HCT116 (cell line): Measurements from ENCODE around the gene APOD. TPM values are rescaled to one million over a fixed set of nuclear protein-coding genes. Genes with fewer than 3 reads are reported as not detected.
"Not testable (repeated sequence)": the region's sequence is repeated elsewhere in the genome, so short reads cannot be mapped to it uniquely, and the experiment has no call there.

ENCODE experiments used
- ATAC-seq: fragments of 200-7000 bp; cut with Tn5 transposase; 2 replicates; pipeline ENCODE4 v1.9.1; 2020; ENCODE audit warnings: mild to moderate bottlenecking, moderate library complexity
- BruUV-seq: library from RNA; stranded (reverse); fragments of 400-500 nt; replicated peaks from 2 replicates; lab custom pipeline; 2021; lab: Mats Ljungman, UMichigan
- CTCF ChIA-PET: fragments of 300-600 bp; sonication (Branson Sonifier 250); formaldehyde crosslinking; loops from one replicate; lab custom pipeline; 2021; ENCODE audit warnings: antibody characterized with exemption; lab: Charles Lee
- POLR2A ChIA-PET: fragments of 300-600, 350-600 bp; sonication (Branson Sonifier 250); formaldehyde crosslinking; loops from one replicate; lab custom pipeline; 2021; ENCODE audit warnings: antibody characterized with exemption; lab: Charles Lee
- RAD21 ChIA-PET, 2 experiments: fragments of 300-600 bp; sonication (Branson Sonifier 250); formaldehyde crosslinking; loops; one replicate each; lab custom pipeline; 2023; ENCODE audit warnings: low total read pairs in 2 of 2; ENCODE audit not compliant: uncharacterized antibody in 2 of 2, unreplicated experiment in 2 of 2, low non-redundant PET in 1 of 2; lab: Charles Lee
- DNase-seq: peaks from one replicate; pipeline ENCODE4 v3.0.0-alpha.2; 2010; ENCODE audit warnings: low read depth, low spot score
- H2AFZ ChIP-seq: fragments of 200-600 bp; shearing (Covaris generic), sonication (generic); 2 replicates; pipeline ENCODE4 v1.6.1; 2017; ENCODE audit warnings: low read depth, mixed run types, mixed read lengths, antibody characterized with exemption, low read length; ENCODE audit not compliant: poor library complexity, severe bottlenecking
- H3K27ac ChIP-seq: 2 replicates; pipeline ENCODE4 v1.5.1; 2012; ENCODE audit warnings: low read depth, low read length
- H3K27me3 ChIP-seq: fragments of 200-600 bp; sonication (generic); 2 replicates; pipeline ENCODE4 v1.6.1; 2016; ENCODE audit warnings: mixed run types, low read length, mixed read lengths; ENCODE audit not compliant: insufficient read depth
- H3K36me3 ChIP-seq, 2 experiments: fragments of 200-500 bp in 1 of 2; fragments of 200-600 bp in 1 of 2; sonication (Bioruptor generic) in 1 of 2; sonication (generic) in 1 of 2; 2 replicates each; pipeline versions ENCODE4 v1.5.1 to v1.6.1; 2014 to 2016; ENCODE audit warnings: low read length in 2 of 2, inconsistent platforms in 1 of 2, mixed read lengths in 1 of 2, mixed run types in 1 of 2; ENCODE audit not compliant: insufficient read depth in 2 of 2, control insufficient read depth in 1 of 2
- H3K4me1 ChIP-seq, 2 experiments: fragments of 200-600 bp in 1 of 2; sonication (generic) in 1 of 2; 2 replicates each; pipeline versions ENCODE4 v1.5.1 to v1.6.1; 2012 to 2017; ENCODE audit warnings: low read length in 2 of 2, inconsistent platforms in 1 of 2, mild to moderate bottlenecking in 1 of 2, mixed read lengths in 1 of 2, mixed run types in 1 of 2, moderate library complexity in 1 of 2; ENCODE audit not compliant: insufficient read depth in 2 of 2, control insufficient read depth in 1 of 2
- H3K4me2 ChIP-seq: fragments of 200-600 bp; sonication (generic); 2 replicates; pipeline ENCODE4 v1.6.1; 2017; ENCODE audit warnings: mixed run types, low read length, mixed read lengths
- H3K4me3 ChIP-seq, 2 experiments: fragments of 200-600 bp in 1 of 2; sonication (generic) in 1 of 2; replicated peaks in 1 of 2; 2 replicates each; pipeline ENCODE4 v1.5.1; 2011 to 2016; ENCODE audit warnings: low read length in 2 of 2, control low read depth in 1 of 2, low read depth in 1 of 2, mild to moderate bottlenecking in 1 of 2, mixed read lengths in 1 of 2, mixed run types in 1 of 2
- H3K79me2 ChIP-seq: fragments of 200-600 bp; sonication (generic); 2 replicates; pipeline ENCODE4 v1.6.1; 2017; ENCODE audit warnings: mild to moderate bottlenecking, mixed run types, low read length, moderate library complexity, mixed read lengths; ENCODE audit not compliant: insufficient read depth
- H3K9ac ChIP-seq: fragments of 200-600 bp; sonication (generic); 2 replicates; pipeline ENCODE4 v1.6.1; 2016; ENCODE audit warnings: low read length, mixed read lengths
- H3K9me2 ChIP-seq: fragments of 200-600 bp; sonication (generic), shearing (Covaris generic); 2 replicates; pipeline ENCODE4 v1.6.1; 2017; ENCODE audit warnings: mixed run types, mild to moderate bottlenecking, moderate library complexity; ENCODE audit not compliant: insufficient read depth
- H3K9me3 ChIP-seq, 2 experiments: fragments of 200-500 bp in 1 of 2; fragments of 200-600 bp in 1 of 2; sonication (Bioruptor generic) in 1 of 2; sonication (generic) in 1 of 2; 2 replicates each; pipeline ENCODE4 v1.6.1; 2014 to 2017; ENCODE audit warnings: low read length in 2 of 2, mixed read lengths in 2 of 2, inconsistent platforms in 1 of 2, low read depth in 1 of 2, mild to moderate bottlenecking in 1 of 2, mixed run types in 1 of 2, moderate library complexity in 1 of 2; ENCODE audit not compliant: control insufficient read depth in 1 of 2, insufficient read depth in 1 of 2
- H4K20me1 ChIP-seq: fragments of 200-600 bp; sonication (generic), shearing (Covaris generic); 2 replicates; pipeline ENCODE4 v1.6.1; 2017; ENCODE audit warnings: mixed run types, mild to moderate bottlenecking, moderate library complexity; ENCODE audit not compliant: insufficient read depth
- intact Hi-C: fragments of 100-400 bp; cut with micrococcal nuclease; formaldehyde crosslinking; loops from 2 replicates; pipeline ENCODE4 v1.10.0; 2022
- total RNA-seq: library from RNA; stranded (reverse); gene quantifications from one replicate; pipeline ENCODE4 v1.2.1, GENCODE V29; 2021; ENCODE audit not compliant: unreplicated experiment

APOD gene
- total RNA-seq, 1 experiment from 2014 or later, result 0.76 TPM

DNA sequence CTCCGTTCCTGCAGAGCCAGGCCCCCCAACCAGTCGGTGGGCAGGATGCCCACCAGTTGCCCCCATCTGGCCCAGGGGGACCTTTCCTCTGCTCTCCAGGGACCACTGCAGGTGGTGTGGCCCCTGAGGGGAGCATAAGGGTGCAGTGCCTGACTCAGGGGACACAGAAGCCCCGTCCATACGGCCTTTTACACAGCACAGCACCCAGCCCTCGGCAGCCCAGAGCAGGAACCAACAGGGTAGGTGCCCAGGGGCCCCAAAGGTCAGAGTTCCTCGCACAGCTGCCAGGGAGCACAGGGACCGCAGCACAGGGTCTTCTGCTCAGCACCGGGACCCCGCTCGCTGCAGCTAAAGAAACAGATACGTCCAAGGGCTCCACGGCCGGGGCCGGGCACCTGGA, 40.4 kb upstream of the APOD start:
- CTCF ChIA-PET, H2AFZ ChIP-seq, H4K20me1 ChIP-seq, H3K9me3 ChIP-seq, H3K27ac ChIP-seq, H3K4me1 ChIP-seq, H3K9me2 ChIP-seq, POLR2A ChIA-PET, H3K79me2 ChIP-seq, BruUV-seq, RAD21 ChIA-PET, intact Hi-C loops, H3K4me3 ChIP-seq, H3K9ac ChIP-seq, DNase-seq, H3K27me3 ChIP-seq, H3K4me2 ChIP-seq, H3K36me3 ChIP-seq: not testable (repeated sequence)
- peak; percentile 15 for ATAC-seq

DNA sequence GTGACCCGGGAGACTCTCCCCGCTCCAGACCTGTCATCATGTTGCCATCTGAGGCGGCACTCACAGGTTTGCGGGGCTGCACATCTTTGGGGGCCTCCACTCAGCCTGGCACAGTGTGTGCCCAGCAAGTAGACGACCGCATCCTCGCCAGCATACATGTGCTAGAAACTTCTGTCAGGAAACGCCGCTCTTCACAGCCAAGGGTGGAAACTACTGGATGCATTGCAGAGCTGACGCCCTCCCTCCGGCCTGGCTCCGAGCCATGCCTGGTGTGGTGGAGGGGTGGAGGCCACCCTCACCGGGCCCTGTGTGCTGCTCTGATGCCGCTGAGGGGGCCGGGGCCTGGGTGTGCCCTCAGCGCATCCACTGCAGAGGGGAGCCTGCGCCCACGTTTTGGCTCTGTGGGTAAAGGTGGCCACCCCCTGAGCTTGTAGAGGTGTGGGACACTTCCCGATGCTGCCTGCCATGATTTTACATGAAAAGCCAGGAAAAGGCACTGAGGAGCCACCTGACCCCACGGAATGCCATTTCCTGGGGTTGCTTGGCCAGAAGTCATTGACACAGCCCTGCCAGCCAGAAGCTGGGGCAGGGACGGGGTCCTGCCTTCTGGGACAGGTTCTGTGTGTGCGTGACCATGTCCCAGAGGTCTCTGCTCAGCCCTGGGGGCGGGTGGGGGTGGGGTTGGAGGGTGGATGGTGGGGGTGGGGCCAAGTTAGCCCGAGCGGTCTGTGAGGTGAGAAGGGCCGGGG, 39.7 kb upstream of the APOD start:
- POLR2A ChIA-PET, H3K9me2 ChIP-seq, CTCF ChIA-PET, H3K4me2 ChIP-seq, H3K27ac ChIP-seq, intact Hi-C loops, H3K79me2 ChIP-seq, H3K36me3 ChIP-seq, H3K27me3 ChIP-seq, H2AFZ ChIP-seq, BruUV-seq, H3K9ac ChIP-seq, RAD21 ChIA-PET, ATAC-seq, H3K9me3 ChIP-seq, H4K20me1 ChIP-seq, H3K4me1 ChIP-seq, DNase-seq, H3K4me3 ChIP-seq: not testable (repeated sequence)

GRCh38 chr3:195622523-195623170, 38.9 kb upstream of the APOD start:
- ATAC-seq, H3K9me3 ChIP-seq, POLR2A ChIA-PET, H3K27me3 ChIP-seq, H3K4me3 ChIP-seq, intact Hi-C loops, H2AFZ ChIP-seq, H3K9me2 ChIP-seq, H3K27ac ChIP-seq, H3K9ac ChIP-seq, H3K4me1 ChIP-seq, DNase-seq, H3K4me2 ChIP-seq, RAD21 ChIA-PET, H4K20me1 ChIP-seq, CTCF ChIA-PET, H3K79me2 ChIP-seq, BruUV-seq, H3K36me3 ChIP-seq: not testable (repeated sequence)

GRCh38 chr3:195622012-195622411, 38.3 kb upstream of the APOD start:
- H3K4me3 ChIP-seq, ATAC-seq, BruUV-seq, H3K9ac ChIP-seq, H3K4me1 ChIP-seq, POLR2A ChIA-PET, H3K9me2 ChIP-seq, intact Hi-C loops, RAD21 ChIA-PET, H2AFZ ChIP-seq, H3K27ac ChIP-seq, H3K4me2 ChIP-seq, CTCF ChIA-PET, H3K9me3 ChIP-seq, H3K36me3 ChIP-seq, H4K20me1 ChIP-seq, DNase-seq, H3K79me2 ChIP-seq, H3K27me3 ChIP-seq: not testable (repeated sequence)
